ENCODE results near the gene RYR3.

RYR3 gene

DNA sequence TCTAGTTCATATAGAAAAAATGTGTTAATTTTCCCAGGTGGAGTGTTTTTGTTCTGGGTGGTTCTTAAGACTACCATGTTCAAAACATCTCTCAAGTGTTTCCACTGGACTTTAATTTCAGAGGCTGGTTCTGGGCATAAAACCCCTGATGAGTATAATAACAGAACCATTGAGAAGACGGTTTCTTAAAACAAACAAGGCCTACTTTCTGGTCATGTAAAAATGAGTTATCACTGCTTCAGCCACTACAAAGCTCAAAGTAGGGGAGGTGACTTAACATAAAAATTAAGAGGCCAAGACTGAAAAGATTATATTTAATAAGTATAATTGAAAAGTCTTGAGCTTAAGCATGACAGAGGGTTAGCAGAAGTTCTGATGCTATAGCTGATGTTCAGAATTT, 33.8 kb downstream of the RYR3 start:
- Histone ChIP-seq H3K9me2 (replicated peaks; ENCODE audit: low read depth, low read length) (no peaks in the 10 kb centered on the region), H3K4me1 (ENCODE audit: insufficient read depth, low read length, poor library complexity, severe bottlenecking) (no peaks in the 10 kb centered on the region), H2AFZ (ENCODE audit: low read length) (no peak overlapping the region), H4K20me1 (ENCODE audit: insufficient read depth, low read length, poor library complexity, severe bottlenecking) (no peaks in the 10 kb centered on the region), H3K4me3 (ENCODE audit: low read length, poor library complexity, severe bottlenecking) (no peak overlapping the region), H3K4me2 (ENCODE audit: low read depth, low read length, poor library complexity, severe bottlenecking) (no peak overlapping the region), H3K9me3 (ENCODE audit: insufficient read depth, low read depth, low read length) (no peaks in the 10 kb centered on the region), H3K27me3 (ENCODE audit: insufficient read depth, low read length, poor library complexity, severe bottlenecking) (no peaks in the 10 kb centered on the region), H3K79me2 (ENCODE audit: insufficient read depth, low read length) (no peaks in the 10 kb centered on the region), H3K36me3 (ENCODE audit: insufficient read depth, low read length) (no peaks in the 10 kb centered on the region), H3F3A (ENCODE audit: low read depth) (no peaks in the 10 kb centered on the region), H3K9ac (ENCODE audit: low read depth, low read length, poor library complexity, severe bottlenecking) (no peak overlapping the region)
- TF ChIP-seq EZH2phosphoT487 (IDR thresholded peaks at IDR 0.05; ENCODE audit: borderline replicate concordance), result no peak

DNA sequence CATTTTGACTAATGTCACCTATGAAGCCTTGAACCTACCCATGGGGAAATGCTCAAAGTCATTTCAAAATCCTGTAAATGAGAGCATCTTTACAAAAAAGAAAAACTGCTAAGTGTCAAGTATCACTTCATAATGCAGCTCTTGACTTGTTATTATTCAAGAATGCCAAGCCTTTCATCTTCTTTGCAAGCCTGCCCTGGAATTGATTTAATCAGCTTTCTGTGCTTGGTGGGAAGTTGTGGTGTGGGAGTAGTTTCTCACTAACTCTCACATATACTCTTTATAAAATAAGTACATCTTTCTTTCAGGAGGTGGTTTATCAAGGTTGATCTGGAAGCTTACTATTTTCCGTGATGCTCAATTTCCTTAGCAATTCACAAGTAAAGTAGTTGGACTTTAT, 43.6 kb downstream of the RYR3 start:
- Histone ChIP-seq H3K9me3 (ENCODE audit: insufficient read depth, low read depth, low read length) (no peaks in the 10 kb centered on the region), H3K27me3 (ENCODE audit: insufficient read depth, low read length, poor library complexity, severe bottlenecking) (no peaks in the 10 kb centered on the region), H3K9me2 (replicated peaks; ENCODE audit: low read depth, low read length) (no peaks in the 10 kb centered on the region), H3K4me3 (ENCODE audit: low read length, poor library complexity, severe bottlenecking) (no peak overlapping the region), H3K4me1 (ENCODE audit: insufficient read depth, low read length, poor library complexity, severe bottlenecking) (no peaks in the 10 kb centered on the region), H3K36me3 (ENCODE audit: insufficient read depth, low read length) (no peaks in the 10 kb centered on the region), H3F3A (ENCODE audit: low read depth) (no peaks in the 10 kb centered on the region), H2AFZ (ENCODE audit: low read length) (no peak overlapping the region), H3K79me2 (ENCODE audit: insufficient read depth, low read length) (no peaks in the 10 kb centered on the region), H3K4me2 (ENCODE audit: low read depth, low read length, poor library complexity, severe bottlenecking) (no peak overlapping the region), H4K20me1 (ENCODE audit: insufficient read depth, low read length, poor library complexity, severe bottlenecking) (no peaks in the 10 kb centered on the region), H3K9ac (ENCODE audit: low read depth, low read length, poor library complexity, severe bottlenecking) (no peak overlapping the region)
- TF ChIP-seq CTCF (conservative IDR thresholded peaks at IDR 0.05; ENCODE audit: low read length) (no peak), EZH2phosphoT487 (IDR thresholded peaks at IDR 0.05; ENCODE audit: borderline replicate concordance) (no peak)

DNA sequence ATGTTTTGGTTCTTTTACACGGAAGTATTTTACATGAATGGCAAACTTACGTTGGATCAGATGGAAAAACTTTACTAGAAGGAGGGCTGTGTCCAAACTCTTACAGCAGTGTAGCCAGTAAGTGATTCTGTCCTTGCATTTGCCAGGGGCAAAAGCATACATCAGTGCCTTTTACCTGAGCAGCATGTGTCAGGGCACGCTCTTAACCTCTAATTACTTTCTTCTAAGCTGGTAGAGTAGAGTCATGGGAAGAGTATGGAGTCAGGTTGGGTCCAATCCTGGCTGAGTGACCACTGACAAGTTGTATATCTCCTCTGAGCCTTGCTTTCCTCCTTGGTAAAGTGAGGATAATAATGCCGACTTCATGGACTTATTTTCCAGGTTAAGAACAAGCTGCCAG, 47.1 kb downstream of the RYR3 start:
- no peak for TF ChIP-seq EZH2phosphoT487 (IDR thresholded peaks at IDR 0.05; ENCODE audit: borderline replicate concordance)
- TF ChIP-seq CTCF (conservative IDR thresholded peaks at IDR 0.05; ENCODE audit: low read length), result no peak
- no peaks in the 10 kb centered on the region for H3K9me3 ChIP-seq (ENCODE audit: insufficient read depth, low read depth, low read length)

DNA sequence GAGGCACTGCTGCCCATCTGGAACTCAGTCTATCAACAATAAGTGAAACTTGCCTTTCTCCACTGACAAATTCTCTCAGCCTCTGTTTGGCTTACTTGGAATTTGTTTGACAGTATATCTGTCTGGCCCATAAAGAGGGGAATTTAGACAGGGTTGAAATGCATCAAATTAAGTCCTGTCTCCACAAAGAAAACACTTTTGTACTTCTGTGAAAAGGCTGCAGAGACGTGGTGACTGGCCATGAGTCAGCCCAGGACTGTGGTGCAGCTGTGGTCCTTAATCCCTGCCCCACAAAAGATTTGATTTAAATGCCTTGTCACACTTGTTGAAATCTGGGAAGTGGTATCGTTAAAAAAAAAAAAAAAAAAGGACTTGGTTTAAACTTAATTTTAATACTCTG, 47.5 kb downstream of the RYR3 start:
- no peak for TF ChIP-seq CTCF (conservative IDR thresholded peaks at IDR 0.05; ENCODE audit: low read length)
- no peak for TF ChIP-seq EZH2phosphoT487 (IDR thresholded peaks at IDR 0.05; ENCODE audit: borderline replicate concordance)
- Histone ChIP-seq H2AFZ (ENCODE audit: low read length) (no peak overlapping the region), H3F3A (ENCODE audit: low read depth) (no peaks in the 10 kb centered on the region), H3K79me2 (ENCODE audit: insufficient read depth, low read length) (no peaks in the 10 kb centered on the region), H3K9ac (ENCODE audit: low read depth, low read length, poor library complexity, severe bottlenecking) (no peak overlapping the region), H3K4me3 (ENCODE audit: low read length, poor library complexity, severe bottlenecking) (no peak overlapping the region), H3K9me2 (replicated peaks; ENCODE audit: low read depth, low read length) (no peaks in the 10 kb centered on the region), H3K36me3 (ENCODE audit: insufficient read depth, low read length) (no peaks in the 10 kb centered on the region), H3K9me3 (ENCODE audit: insufficient read depth, low read depth, low read length) (no peaks in the 10 kb centered on the region), H3K4me1 (ENCODE audit: insufficient read depth, low read length, poor library complexity, severe bottlenecking) (no peaks in the 10 kb centered on the region), H3K27me3 (ENCODE audit: insufficient read depth, low read length, poor library complexity, severe bottlenecking) (no peaks in the 10 kb centered on the region), H4K20me1 (ENCODE audit: insufficient read depth, low read length, poor library complexity, severe bottlenecking) (no peaks in the 10 kb centered on the region), H3K4me2 (ENCODE audit: low read depth, low read length, poor library complexity, severe bottlenecking) (no peak overlapping the region)

More for the DNA sequence above, 47.1 kb downstream of the RYR3 start:
- Histone ChIP-seq H3K4me1 (ENCODE audit: insufficient read depth, low read length, poor library complexity, severe bottlenecking) (no peaks in the 10 kb centered on the region), H3K36me3 (ENCODE audit: insufficient read depth, low read length) (no peaks in the 10 kb centered on the region), H2AFZ (ENCODE audit: low read length) (no peak overlapping the region), H3K4me3 (ENCODE audit: low read length, poor library complexity, severe bottlenecking) (no peak overlapping the region), H3K4me2 (ENCODE audit: low read depth, low read length, poor library complexity, severe bottlenecking) (no peak overlapping the region), H3K27me3 (ENCODE audit: insufficient read depth, low read length, poor library complexity, severe bottlenecking) (no peaks in the 10 kb centered on the region), H3K9ac (ENCODE audit: low read depth, low read length, poor library complexity, severe bottlenecking) (no peak overlapping the region), H3K9me2 (replicated peaks; ENCODE audit: low read depth, low read length) (no peaks in the 10 kb centered on the region), H3F3A (ENCODE audit: low read depth) (no peaks in the 10 kb centered on the region), H4K20me1 (ENCODE audit: insufficient read depth, low read length, poor library complexity, severe bottlenecking) (no peaks in the 10 kb centered on the region), H3K79me2 (ENCODE audit: insufficient read depth, low read length) (no peaks in the 10 kb centered on the region)
